Peyer's patch (tissue), 4 donors: ENCODE measurements around the gene ZNF627.

Experiments
- CTCF ChIP-seq, 6 experiments: fragments of 450-650 bp in 4 of 6; fragments of 200-600 bp in 2 of 6; sonication (generic) in 1 of 6; IDR thresholded peaks; one replicate each; pipeline ENCODE4 v1.5.1; 2017 to 2019; ENCODE audit warnings: antibody characterized with exemption in 6 of 6, mild to moderate bottlenecking in 3 of 6, moderate library complexity in 1 of 6
- POLR2A ChIP-seq, 2 donors: fragments of 450-650 bp; IDR thresholded peaks; one replicate each; pipeline ENCODE4 v1.5.1; 2017; ENCODE audit warnings: antibody characterized with exemption in 2 of 2, mild to moderate bottlenecking in 2 of 2, moderate library complexity in 2 of 2

- no peak for TF ChIP-seq CTCF (IDR thresholded peaks at IDR 0.05)
- no peak for TF ChIP-seq POLR2A (IDR thresholded peaks at IDR 0.05)
Measured at GRCh38 chr19:11555246-11555645, 42.0 kb upstream of the ZNF627 start.
